Transverse colon (tissue), 4 donors: ENCODE data around the gene AP1S1. TPM values are rescaled to one million over a fixed set of nuclear protein-coding genes. Genes with fewer than 3 reads are reported as not detected.
A peak's percentile ranks its signal among the peaks of the same experiment; 100 is the strongest.
"Not testable (repeated sequence)": the region's sequence is repeated elsewhere in the genome, so short reads cannot be mapped to it uniquely, and the experiment has no call there.

Experiments used
- DNase-seq: peaks from one replicate; pipeline ENCODE4 v3.0.0-alpha.2; 2019
- H3K27ac ChIP-seq, 4 donors: fragments of 200-600 bp; sonication (generic); 2 replicates each; pipeline ENCODE4 v1.5.1; 2016 to 2018; ENCODE audit warnings: inconsistent platforms in 4 of 4
- H3K27me3 ChIP-seq: fragments of 200-600 bp; sonication (generic); 2 replicates; pipeline ENCODE4 v1.5.1; 2017; ENCODE audit warnings: inconsistent platforms
- H3K36me3 ChIP-seq, 4 donors: fragments of 200-600 bp; sonication (generic); 2 replicates each; pipeline ENCODE4 v1.5.1; 2017 to 2019; ENCODE audit warnings: inconsistent platforms in 4 of 4
- H3K4me1 ChIP-seq, 4 donors: fragments of 200-600 bp; sonication (generic); 2 replicates each; pipeline ENCODE4 v1.5.1; 2017 to 2020; ENCODE audit warnings: inconsistent platforms in 4 of 4
- H3K4me3 ChIP-seq, 4 donors: fragments of 200-600 bp; sonication (generic); 1 replicate in 1 of 4; 2 replicates in 3 of 4; pipeline versions ENCODE4 v1.5.1 to v1.6.1; 2017 to 2019; ENCODE audit warnings: inconsistent platforms in 4 of 4
- H3K9me3 ChIP-seq, 2 donors: fragments of 200-600 bp; sonication (generic); 2 replicates each; pipeline ENCODE4 v1.5.1; 2017 to 2019; ENCODE audit warnings: inconsistent platforms in 2 of 2
- EP300 ChIP-seq: sonication (generic); formaldehyde crosslinking; IDR thresholded peaks from one replicate; pipeline ENCODE4 v1.6.1; 2017; ENCODE audit warnings: antibody characterized with exemption, low read depth
- POLR2A ChIP-seq: fragments of 450-650 bp; IDR thresholded peaks from one replicate; pipeline ENCODE4 v1.6.1; 2016; ENCODE audit warnings: antibody characterized with exemption, mild to moderate bottlenecking, moderate library complexity
- POLR2AphosphoS5 ChIP-seq, 3 donors: sonication (generic); formaldehyde crosslinking; IDR thresholded peaks; one replicate each; pipeline ENCODE4 v1.6.1; 2016; ENCODE audit warnings: antibody characterized with exemption in 3 of 3
- whole genome bisulfite sequencing, 2 donors: methylation state at CpG; one replicate each; pipeline ENCODE4 v1.1.5; 2018; ENCODE audit warnings: low coverage in 1 of 2; 5-methylcytosine and 5-hydroxymethylcytosine counted together
- in situ Hi-C, 4 donors: fragments of 200-750 bp; cut with MboI; loops; one replicate each; pipeline versions ENCODE4 v1.15.0 to v1.15.1; 2017; ENCODE audit warnings: low sequenced_read_pairs in 3 of 4, low pct_ligation_motif_present in 1 of 4, low pct_unique_long_range_greater_than_20kb in 1 of 4
- intact Hi-C: fragments of 100-400 bp; cut with DNase I; formaldehyde crosslinking; loops from one replicate; pipeline ENCODE4 v1.15.1; 2023; ENCODE audit warnings: low total_unique reads
- total RNA-seq, 4 donors: library from RNA; depleted of rRNA; stranded (reverse); fragments of >200 nt; gene quantifications; one replicate each; pipeline ENCODE4 v1.1.0, GENCODE V29; 2016
- TF ChIP-seq, protein P1 (sequence below), 5 experiments: fragments of 200-600 bp in 3 of 5; fragments of 450-650 bp in 2 of 5; sonication (generic) in 3 of 5; IDR thresholded peaks; 1 replicate in 2 of 5; 2 replicates in 3 of 5; pipeline ENCODE4 v1.5.1; 2016 to 2017; ENCODE audit warnings: antibody characterized with exemption in 5 of 5, inconsistent platforms in 3 of 5, mild to moderate bottlenecking in 2 of 5, moderate library complexity in 1 of 5

Gene AP1S1
- total RNA-seq, 4 donors from 2014 or later = 18.3 to 87.3 (median 54.0) TPM

DNA sequence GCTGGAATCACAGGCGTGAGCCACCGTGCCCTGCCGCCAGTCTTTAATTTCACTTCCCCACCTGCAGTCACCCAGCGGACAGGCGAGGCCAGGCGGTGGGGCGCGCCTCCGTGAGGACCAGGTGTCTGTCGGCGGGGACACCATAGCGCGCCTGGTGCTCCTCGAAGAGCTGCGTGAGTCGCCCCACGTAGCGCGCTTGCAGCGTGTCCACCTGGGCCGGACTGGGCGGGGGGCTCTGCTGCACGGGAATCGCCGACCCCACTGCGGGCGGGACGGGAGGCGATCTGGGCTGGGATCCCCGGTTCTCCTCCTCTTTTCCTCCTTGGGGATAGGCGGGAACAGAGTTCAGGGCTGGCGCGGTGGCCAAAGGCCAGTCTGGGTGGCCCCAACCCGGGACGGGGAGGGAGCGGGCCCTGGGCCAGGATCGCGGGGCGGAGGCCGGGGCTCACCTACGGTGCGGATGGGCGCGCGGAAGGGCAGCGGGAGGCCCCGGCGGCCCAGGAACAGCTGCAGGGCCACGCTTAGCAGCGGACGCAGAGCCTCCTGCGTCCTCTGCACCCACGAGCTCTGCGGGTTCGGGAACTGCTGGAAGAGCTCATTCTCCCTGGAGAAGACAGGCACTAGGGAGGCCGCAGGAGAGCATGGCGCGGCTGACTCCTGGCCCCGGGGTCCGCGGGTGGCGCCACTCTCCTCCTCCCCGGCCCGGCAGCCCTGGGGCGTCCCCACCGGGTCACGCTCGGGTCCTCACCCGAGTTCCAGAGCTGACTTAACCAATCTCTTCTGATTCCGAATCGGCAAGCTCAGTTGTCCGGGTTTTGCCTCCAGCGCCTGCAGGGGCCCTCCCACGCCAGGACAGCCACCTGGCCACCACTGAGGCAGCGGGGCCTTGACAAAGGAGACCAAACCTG, 47.7 kb downstream of the AP1S1 start:
- peak; percentile 82 for DNase-seq
- H3K27ac ChIP-seq = peak overlapping the region; percentile 72 to 82 (median 79)
- peak overlapping the region in 3 of 4 donors; percentile 15 to 40 (median 35) for H3K4me3 ChIP-seq
- peaks cover 49% of the 10 kb centered on the region for H3K27me3 ChIP-seq
- no peaks in the 10 kb centered on the region for H3K36me3 ChIP-seq
- in situ Hi-C loops = no loop called here
- 19% methylated on average over 31 of the region's 75 CpGs; no CpG with 5 or more reads in 1 of the 2 donors for WGBS, 2 donors
- intact Hi-C loops = no loop called here
- peaks cover 0 to 22% (median 10%) of the 10 kb centered on the region in 4 donors for H3K4me1 ChIP-seq
- H3K9me3 ChIP-seq = no peaks in the 10 kb centered on the region
- TF ChIP-seq EP300 (no peak), POLR2A (peak; percentile 65), POLR2AphosphoS5 (IDR thresholded peaks at IDR 0.05) (peak in 2 of 3 donors; percentile 58 to 71)
- TF ChIP-seq, protein P1, sequence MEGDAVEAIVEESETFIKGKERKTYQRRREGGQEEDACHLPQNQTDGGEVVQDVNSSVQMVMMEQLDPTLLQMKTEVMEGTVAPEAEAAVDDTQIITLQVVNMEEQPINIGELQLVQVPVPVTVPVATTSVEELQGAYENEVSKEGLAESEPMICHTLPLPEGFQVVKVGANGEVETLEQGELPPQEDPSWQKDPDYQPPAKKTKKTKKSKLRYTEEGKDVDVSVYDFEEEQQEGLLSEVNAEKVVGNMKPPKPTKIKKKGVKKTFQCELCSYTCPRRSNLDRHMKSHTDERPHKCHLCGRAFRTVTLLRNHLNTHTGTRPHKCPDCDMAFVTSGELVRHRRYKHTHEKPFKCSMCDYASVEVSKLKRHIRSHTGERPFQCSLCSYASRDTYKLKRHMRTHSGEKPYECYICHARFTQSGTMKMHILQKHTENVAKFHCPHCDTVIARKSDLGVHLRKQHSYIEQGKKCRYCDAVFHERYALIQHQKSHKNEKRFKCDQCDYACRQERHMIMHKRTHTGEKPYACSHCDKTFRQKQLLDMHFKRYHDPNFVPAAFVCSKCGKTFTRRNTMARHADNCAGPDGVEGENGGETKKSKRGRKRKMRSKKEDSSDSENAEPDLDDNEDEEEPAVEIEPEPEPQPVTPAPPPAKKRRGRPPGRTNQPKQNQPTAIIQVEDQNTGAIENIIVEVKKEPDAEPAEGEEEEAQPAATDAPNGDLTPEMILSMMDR (IDR thresholded peaks at IDR 0.05) = no peak

DNA sequence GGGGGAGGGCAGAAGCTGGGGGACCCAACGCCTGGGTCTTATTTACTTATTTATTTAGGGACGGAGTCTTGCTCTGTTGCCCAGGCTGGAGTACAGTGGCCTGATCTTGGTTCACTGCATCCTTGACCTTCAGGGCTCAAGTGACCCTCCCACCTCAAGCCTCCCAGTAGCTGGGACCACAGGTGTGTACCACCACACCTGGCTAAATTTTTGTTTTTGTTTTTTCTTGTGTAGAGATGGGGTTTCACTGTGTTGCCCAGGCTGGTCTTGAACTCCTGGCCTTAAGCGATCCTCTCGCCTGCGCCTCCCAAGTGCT, 48.3 kb downstream of the AP1S1 start:
- Histone ChIP-seq H3K27ac (peak overlapping the region in 1 of 4 donors; percentile 79), H3K4me3 (peak overlapping the region in 1 of 4 donors; percentile 40), H3K27me3 (peaks cover 49% of the 10 kb centered on the region), H3K36me3 (no peaks in the 10 kb centered on the region), H3K9me3 (no peaks in the 10 kb centered on the region), H3K4me1 (peaks cover 0 to 22% (median 10%) of the 10 kb centered on the region in 4 donors)
- TF ChIP-seq EP300 (no peak), POLR2A (no peak), POLR2AphosphoS5 (IDR thresholded peaks at IDR 0.05) (no peak)
- TF ChIP-seq, protein P1 (IDR thresholded peaks at IDR 0.05) = no peak
- in situ Hi-C loops (no loop called here), intact Hi-C loops (no loop called here)
- no peak for DNase-seq
- WGBS, 2 donors = 87% methylated on average over 5 of the region's 5 CpGs; no CpG with 5 or more reads in 1 of the 2 donors

DNA sequence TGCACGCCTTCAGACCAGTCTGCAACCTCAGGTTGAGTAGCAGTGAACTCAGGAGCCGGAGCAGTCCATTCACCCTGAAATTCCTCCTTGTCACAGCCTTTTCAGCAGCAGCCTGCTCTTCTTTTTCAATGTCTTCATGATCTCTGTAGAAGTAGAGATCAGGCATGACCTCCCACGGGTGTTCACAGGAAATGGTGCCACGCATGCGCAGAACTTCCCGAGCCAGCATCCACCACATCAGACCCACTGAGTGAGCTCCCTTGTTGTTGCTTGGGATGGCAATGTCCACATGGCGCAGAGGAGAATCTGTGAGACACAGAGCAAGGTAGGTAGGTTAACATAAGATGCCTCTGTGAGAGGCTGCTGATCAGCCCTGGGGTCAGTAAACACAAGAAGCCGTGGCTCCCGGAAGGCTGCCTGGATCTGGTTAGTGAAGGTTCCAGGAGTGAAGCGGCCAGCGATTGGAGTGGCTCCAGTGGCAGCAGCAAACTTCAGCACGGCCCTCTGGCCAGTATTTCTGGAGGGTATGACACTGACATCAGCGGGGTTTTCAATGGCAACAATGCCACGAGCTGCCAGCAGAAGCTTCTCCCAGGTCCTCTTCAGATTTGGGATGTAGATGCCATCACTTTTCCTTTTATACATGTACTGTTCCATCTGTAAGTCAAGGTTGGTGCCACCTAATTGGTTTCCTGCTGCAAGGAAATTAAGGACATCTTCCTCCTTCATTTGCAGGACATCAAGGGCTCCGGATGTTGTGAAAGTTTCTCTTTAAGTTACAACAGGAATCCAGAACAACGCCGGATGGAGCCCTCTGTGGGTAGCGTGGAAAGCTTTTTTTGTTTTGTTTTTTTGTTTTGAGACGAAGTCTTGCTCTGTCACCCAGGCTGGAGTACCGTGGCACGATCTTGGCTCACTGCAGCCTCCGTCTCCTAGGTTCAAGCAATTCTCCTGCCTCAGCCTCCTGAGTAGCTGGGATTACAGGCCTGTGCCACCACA, 49.8 kb downstream of the AP1S1 start:
- DNase-seq, in situ Hi-C loops, H3K36me3 ChIP-seq, intact Hi-C loops, H3K4me3 ChIP-seq, H3K27ac ChIP-seq, H3K9me3 ChIP-seq: not testable (repeated sequence)
- H3K27me3 ChIP-seq = peaks cover 43% of the 10 kb centered on the region
- H3K4me1 ChIP-seq = peaks cover 0 to 22% (median 10%) of the 10 kb centered on the region in 4 donors
- WGBS, 2 donors = 58 to 67% methylated on average over 4 to 22 of the region's 22 CpGs

DNA sequence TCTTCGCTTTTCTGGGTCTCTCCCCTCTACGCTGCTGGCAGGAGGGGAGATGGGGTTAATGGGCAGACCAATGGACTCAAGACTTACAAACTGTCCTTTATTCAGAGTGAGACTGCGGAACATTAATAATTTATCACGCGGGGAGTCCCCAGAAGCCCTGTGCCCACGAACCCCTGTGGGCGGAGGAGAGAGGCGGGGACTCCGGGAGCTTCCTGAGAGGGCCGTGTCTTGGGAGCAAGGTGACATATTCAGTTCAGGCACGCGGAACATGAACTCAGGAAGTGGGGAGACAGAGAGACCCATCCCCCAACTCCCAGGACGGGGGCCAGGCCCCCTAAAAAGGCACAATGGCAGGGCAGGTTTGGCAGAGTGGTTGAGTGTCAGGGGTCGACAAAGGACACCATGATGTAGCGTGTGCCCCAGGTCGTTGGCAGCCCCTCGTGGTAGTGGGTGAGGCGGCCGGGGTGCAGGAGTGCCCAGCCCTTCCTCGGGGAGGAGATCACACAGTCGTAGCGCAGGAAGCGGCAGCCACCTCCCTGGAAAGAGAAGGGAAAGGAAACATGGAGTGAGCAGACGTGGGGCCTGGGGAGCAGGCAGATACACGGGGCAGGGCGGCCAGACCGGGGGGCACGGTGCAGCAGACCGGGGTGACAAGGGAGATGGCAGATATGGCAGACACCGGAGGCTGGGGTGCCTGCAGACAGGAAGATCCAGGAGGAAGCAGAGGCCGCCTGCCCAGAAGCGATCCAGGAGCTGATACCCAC, 51.8 kb downstream of the AP1S1 start:
- no peak overlapping the region for H3K4me3 ChIP-seq
- no peak overlapping the region for H3K27ac ChIP-seq
- TF ChIP-seq POLR2AphosphoS5 (IDR thresholded peaks at IDR 0.05) (no peak), EP300 (no peak), POLR2A (no peak)
- TF ChIP-seq, protein P1 (IDR thresholded peaks at IDR 0.05) = no peak
- DNase-seq = no peak
- peaks cover 23% of the 10 kb centered on the region for H3K27me3 ChIP-seq
- H3K9me3 ChIP-seq = no peaks in the 10 kb centered on the region
- 83 to 90% methylated on average over 2 to 32 of the region's 32 CpGs for WGBS, 2 donors
- peaks cover 0 to 15% (median 10%) of the 10 kb centered on the region in 4 donors for H3K4me1 ChIP-seq
- intact Hi-C loops (no loop called here), in situ Hi-C loops (no loop called here)
- peaks cover 0 to 18% (median 6%) of the 10 kb centered on the region in 4 donors for H3K36me3 ChIP-seq
